Measurements from ENCODE around the gene SHANK2. TPM values are rescaled to one million over a fixed set of nuclear protein-coding genes. Genes with fewer than 3 reads are reported as not detected.

The SHANK2 gene
- total RNA-seq, 1 donor from 2014 or later: 10.0 TPM

DNA sequence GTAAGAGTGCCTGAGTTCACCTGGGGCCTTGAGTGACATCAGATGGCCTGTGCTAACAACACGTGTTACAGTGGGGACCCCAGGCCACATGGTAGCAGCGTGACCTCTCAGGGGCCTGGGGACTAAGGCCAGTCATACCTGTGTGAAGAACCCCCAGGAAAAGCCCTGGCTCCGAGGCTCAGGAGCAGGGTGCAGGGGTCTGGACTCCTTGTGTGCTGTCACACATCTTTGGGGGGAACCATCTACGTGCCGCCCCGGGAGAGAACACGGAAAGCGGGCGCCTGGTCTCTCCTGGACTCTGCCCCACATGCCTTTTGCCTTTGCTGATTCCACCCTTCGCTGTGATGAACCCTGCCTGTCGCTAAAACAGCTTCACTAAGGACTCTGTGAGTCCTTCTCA, 48.7 kb downstream of the SHANK2 start:
- Mint-ChIP-seq H3K4me3 (no peak overlapping the region), H3K27me3 (ENCODE audit: low read depth) (no peaks in the 10 kb centered on the region), H3K4me1 (peaks cover 3% of the 10 kb centered on the region), H3K36me3 (ENCODE audit: low read depth) (no peaks in the 10 kb centered on the region), H3K27ac (ENCODE audit: unreplicated experiment) (no peak overlapping the region), H3K9me3 (no peaks in the 10 kb centered on the region)
- no peak for TF ChIP-seq CTCF (conservative IDR thresholded peaks at IDR 0.05)
- DNase-seq (ENCODE audit: low read depth, low spot score): no peak

- H3K9me3 Mint-ChIP-seq: no peaks in the 10 kb centered on the region
- H3K4me3 Mint-ChIP-seq: no peak overlapping the region
- no peak for TF ChIP-seq CTCF (conservative IDR thresholded peaks at IDR 0.05)
- no peaks in the 10 kb centered on the region for H3K27me3 Mint-ChIP-seq (ENCODE audit: low read depth)
- no peak overlapping the region for H3K27ac Mint-ChIP-seq (ENCODE audit: unreplicated experiment)
- H3K36me3 Mint-ChIP-seq (ENCODE audit: low read depth): no peaks in the 10 kb centered on the region
- no peak for DNase-seq (ENCODE audit: low read depth, low spot score)
- peaks cover 3% of the 10 kb centered on the region for H3K4me1 Mint-ChIP-seq
Observed at GRCh38 chr11:71202966-71203365, 49.4 kb downstream of the SHANK2 start.

DNA sequence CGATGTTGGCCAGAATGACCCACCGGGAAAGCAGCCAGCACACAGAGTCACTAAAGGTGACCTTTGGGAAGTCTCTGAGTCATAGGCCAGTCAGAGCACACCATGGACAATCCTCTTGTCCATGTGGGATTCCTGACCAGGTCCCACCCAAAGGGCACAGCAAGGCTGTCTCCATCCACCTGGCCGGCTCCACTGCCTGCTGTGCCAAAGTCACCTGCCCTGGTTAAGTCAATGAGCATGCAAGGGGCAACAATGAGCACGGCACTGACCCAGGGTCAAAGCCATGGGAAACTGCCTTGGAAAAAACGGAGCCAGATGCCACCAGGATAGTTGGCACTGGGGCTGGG, 49.8 kb downstream of the SHANK2 start:
- H3K36me3 Mint-ChIP-seq (ENCODE audit: low read depth): no peaks in the 10 kb centered on the region
- no peak overlapping the region for H3K27ac Mint-ChIP-seq (ENCODE audit: unreplicated experiment)
- H3K27me3 Mint-ChIP-seq (ENCODE audit: low read depth): no peaks in the 10 kb centered on the region
- H3K4me1 Mint-ChIP-seq: peaks cover 3% of the 10 kb centered on the region
- TF ChIP-seq CTCF (conservative IDR thresholded peaks at IDR 0.05): no peak
- DNase-seq (ENCODE audit: low read depth, low spot score): no peak
- no peaks in the 10 kb centered on the region for H3K9me3 Mint-ChIP-seq
- H3K4me3 Mint-ChIP-seq: no peak overlapping the region

Other genes starting within 250 kb of the SHANK2 start
- gene DHCR7, start 195.8 kb upstream of the SHANK2 start, total RNA-seq: 193 and 208 TPM in 2 replicates
- 42.9 and 45.1 TPM in 2 replicates for gene NADSYN1, start 200.6 kb upstream of the SHANK2 start, total RNA-seq

Measured in neural crest cell (in vitro differentiated cells).